Erythroblast (primary cell): Measurements from ENCODE around the gene CALN1.

Experiments used
- GATA1 ChIP-seq: IDR thresholded peaks from 2 replicates; pipeline ENCODE4 v1.6.1; 2011; ENCODE audit warnings: low read depth, mild to moderate bottlenecking, control low read depth, low read length, moderate library complexity
- POLR2A ChIP-seq: IDR thresholded peaks from 2 replicates; pipeline ENCODE4 v1.6.1; 2011; ENCODE audit warnings: mild to moderate bottlenecking, low read length

DNA sequence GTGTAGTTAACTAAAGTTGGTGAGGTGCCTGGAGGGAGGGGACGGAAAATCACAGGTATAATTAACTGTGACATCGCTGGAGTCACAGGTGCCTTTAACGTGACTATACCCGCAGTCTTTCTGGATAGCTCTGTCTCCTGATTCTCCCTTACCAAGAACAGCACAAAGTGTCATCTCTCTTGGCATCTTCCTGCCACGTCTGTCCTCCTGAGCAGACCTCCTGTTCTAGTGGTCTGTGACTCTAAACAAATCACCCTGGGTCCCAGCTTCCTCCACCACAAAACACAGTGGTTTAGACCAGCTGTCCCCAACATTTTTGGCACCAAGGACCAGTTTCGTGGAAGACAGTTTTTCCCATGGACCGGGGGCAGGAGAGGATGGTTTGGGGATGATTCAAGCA lies 90.5 kb downstream of the CALN1 start:
- TF ChIP-seq POLR2A (no peak), GATA1 (no peak)
